Skin of body (tissue), 2 donors: ENCODE results near the gene EIF5. TPM values are rescaled to one million over a fixed set of nuclear protein-coding genes. Genes with fewer than 3 reads are reported as not detected.

Source experiments
- DNase-seq: peaks from one replicate; lab custom pipeline; 2025; lab: John Stamatoyannopoulos, UW
- total RNA-seq: library from RNA; depleted of rRNA; stranded (reverse); fragments of >200 nt; gene quantifications from one replicate; pipeline ENCODE4 v1.2.3, GENCODE V29; 2014

Gene EIF5
- total RNA-seq, 1 donor from 2014 or later, result 110 TPM

DNA sequence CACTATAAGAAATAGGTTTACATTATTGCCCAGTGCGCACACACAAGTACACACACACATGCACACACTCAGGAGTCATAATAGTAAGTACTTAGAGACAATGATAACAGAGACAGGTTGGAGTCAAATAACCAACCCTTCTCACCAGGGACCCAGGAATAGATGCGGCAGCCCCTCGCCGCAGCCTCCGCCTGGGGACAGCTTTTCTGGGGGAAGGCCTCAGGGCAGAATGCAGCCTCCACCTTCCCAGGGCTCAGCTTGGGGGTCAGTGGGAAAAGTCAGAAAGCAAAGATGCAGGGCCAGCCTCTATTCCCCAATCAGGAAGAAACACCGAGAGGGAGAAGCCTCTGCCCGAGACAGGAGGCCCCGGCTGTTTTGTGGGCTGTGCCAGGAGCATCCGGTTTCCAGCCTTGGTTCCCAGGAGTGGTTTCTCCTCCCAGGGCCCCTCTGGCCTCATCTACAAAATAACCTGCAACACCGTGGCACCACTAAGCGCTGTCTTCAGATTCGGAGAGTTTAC, 23.4 kb upstream of the EIF5 start:
- DNase-seq, result no peak

DNA sequence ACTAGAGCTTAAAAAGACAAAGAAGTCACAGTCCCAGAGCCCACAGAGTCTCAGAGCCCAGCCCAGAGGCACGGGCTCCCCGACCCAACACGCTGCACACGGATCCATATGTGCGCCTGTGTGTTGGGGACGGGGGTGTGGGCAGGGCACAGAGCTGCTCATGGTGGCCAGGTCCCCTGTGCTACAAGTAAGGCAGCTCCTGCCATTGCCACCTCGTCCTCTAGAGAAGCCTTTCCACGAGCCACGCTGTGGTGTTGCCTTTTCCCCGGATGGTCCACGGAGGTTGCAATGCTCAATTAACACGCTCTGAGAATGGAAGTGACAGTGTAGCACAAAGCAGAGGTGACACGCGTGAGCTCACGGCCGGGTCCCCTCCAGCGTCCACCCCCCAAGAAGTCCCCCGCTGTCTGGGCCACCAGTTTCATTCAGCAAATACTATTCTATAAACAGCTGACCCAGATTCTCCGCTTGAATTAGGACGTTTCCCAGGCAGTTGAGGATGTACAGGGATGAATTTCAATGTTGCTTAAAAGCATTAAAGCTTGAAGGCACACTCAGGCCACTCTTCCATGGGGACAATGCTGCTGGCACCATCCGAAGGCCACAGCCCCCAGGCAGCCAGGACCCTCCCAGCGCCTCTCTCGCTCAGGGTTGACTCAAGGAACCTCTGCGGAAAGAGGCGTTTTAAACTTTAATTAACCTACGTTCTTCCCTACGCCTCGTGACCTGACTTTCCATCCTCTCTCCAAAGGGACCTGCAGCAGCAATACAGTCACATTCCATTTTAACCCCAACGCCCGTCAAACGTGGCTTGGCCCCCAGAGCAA, 22.7 kb upstream of the EIF5 start:
- DNase-seq, result no peak

GRCh38 chr14:103312006-103312635, 21.9 kb upstream of the EIF5 start:
- DNase-seq, result no peak

- no peak for DNase-seq
Observed at GRCh38 chr14:103313704-103314103, 20.3 kb upstream of the EIF5 start.

GRCh38 chr14:103314496-103315277, 19.4 kb upstream of the EIF5 start:
- no peak for DNase-seq

DNA sequence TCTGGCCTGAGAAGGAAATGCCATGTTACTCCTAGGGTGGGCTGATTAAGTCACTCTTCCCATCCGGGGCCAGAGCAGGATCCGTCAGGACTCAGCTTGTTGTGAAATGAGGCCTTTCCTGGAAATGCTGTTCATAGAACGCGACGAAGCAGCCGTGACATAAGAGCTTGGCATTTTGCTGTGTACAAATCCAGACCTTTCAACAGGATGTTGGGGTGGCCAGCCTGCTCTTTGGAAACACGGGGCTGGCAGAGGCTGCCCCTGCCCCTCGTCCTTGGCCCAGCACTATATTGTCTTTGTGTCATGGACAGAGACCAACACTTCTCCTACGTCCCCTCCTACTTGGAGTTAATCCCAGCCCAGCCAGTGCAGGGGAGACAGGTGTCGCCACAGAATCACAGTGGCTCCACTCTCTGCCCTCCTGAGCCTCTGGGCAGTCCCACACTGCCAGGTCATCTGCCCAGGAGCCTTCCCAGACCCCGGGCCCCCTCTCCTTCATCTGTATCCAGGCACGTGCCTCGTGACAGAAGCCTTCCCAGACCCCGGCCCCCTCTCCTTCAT, 18.6 kb upstream of the EIF5 start:
- no peak for DNase-seq

DNA sequence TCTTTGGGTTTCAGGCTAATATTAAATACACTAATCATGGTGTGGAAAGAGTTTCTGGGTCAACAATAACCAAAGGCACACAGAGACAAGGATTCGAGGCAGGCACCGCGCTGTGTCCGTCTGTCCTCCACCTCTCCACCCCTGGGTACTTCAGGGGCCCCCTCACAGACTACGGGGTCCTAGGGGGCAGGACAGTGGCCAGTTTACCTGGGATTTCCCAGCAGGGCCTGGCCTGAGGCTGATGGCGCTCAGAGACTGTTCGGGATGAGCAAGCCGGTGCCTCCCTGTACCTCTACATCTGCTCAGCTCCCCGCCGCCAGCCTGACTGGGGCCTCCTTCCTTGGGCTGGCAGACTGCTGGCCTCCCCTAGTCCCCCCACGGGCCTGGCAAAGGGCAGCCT, 18.1 kb upstream of the EIF5 start:
- no peak for DNase-seq

DNA sequence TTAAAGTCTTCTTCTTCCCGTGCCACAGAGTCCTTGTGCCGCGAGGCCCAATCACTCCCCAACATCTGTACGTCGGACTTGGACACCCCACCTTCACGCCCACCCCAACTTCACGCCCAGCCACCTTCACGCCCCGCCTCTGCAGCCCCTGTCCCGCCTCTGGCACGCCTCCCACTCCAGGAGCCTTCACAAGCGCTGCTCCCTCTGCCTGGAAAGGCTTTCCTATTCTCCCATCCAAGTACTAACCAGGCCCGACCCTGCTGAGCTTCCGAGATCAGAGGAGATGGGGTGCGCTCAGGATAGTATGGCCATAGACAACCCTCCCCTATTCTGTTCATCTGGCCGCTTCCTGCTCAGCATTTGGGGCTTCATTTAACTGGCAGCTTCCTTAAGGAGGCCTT, 17.3 kb upstream of the EIF5 start:
- DNase-seq, result no peak

GRCh38 chr14:103317251-103317650, 16.8 kb upstream of the EIF5 start:
- DNase-seq, result no peak

GRCh38 chr14:103317976-103318580, 16.0 kb upstream of the EIF5 start:
- DNase-seq, result no peak

DNA sequence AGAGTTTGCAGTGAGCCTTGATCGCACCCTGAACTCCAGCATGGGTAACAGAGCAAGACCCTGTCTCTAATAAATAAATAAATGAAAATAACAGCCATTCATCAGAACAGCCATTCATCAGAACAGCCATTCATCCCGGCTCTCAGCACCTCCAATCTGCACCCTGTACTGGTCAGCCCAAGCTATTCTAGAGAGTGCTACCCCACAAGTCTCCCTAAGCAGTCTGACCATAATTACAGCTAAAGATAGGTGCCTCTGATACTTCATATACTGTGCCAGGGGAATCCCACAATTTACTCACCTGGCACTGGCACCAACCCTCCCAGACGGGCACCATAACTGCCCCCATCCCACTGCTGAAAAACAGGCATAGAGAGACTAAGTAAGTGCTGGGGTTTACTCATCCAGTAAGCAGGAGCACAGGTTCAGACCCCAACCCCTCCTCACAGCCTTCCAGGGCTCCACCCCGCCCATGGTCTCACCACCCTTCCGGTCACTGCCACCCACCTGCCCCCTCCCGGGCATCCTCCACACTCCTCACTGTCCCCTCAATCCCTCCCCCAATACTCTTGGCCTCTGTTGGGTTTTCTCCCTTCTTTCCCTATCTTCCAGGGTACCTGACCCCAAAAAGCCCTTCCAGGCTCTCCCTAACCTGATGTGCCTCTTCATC, 15.2 kb upstream of the EIF5 start:
- DNase-seq, result no peak

DNA sequence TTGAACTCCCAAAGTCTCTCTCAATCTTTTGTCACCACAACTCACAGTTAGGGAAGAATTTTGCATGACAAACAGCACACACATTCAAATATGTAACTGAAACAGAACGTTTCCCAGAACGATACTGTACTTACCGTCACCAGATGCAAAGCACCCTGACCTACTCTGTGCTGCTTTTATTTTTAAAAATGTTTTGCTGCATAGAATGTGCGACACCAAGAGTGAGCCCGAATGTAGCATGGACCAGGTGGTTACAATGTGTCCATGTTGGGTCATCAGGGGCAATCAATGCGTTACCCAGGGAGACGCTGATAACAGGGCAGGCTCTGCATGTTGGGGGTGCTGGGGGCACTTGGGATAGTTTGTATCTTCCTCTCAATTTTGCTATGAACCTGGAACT, 14.6 kb upstream of the EIF5 start:
- no peak for DNase-seq

DNA sequence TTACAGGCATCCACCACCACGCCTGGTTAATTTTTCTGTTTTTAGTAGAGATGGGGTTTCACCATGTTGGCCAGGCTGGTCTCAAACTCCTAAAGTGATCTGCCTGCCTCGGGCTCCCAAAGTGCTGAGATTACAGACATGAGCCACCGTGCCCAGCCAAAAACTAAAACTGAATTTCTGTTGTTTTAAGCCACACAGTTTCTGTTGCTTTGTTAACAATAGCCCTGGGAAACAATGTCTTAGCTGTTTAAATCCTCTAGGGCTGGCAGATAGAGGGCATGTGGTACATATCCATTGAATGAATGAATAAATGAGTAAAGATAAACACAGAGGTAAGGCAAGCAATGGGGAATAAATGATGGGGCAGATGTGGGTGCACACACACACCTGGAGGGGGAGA, 8.0 kb upstream of the EIF5 start:
- no peak for DNase-seq

DNA sequence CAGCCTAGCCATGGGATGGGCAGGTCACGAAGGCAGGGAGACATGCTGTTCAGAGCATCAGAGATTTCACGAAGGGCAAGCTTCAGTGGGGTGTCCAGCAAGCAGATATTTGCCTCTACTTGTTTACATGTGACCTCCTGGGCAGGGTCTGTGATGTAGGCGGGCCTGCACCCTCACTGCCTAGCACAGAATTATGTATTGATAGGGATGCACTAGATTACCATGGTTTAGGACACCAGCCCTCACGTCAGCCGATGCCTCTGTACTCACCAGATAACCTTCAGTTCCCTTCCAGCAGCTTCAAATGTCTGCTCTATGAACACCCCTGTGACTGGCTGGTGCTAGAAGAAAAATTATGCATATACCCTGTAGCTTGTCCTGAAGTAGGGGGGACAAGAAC, 5.1 kb upstream of the EIF5 start:
- DNase-seq, result no peak

DNA sequence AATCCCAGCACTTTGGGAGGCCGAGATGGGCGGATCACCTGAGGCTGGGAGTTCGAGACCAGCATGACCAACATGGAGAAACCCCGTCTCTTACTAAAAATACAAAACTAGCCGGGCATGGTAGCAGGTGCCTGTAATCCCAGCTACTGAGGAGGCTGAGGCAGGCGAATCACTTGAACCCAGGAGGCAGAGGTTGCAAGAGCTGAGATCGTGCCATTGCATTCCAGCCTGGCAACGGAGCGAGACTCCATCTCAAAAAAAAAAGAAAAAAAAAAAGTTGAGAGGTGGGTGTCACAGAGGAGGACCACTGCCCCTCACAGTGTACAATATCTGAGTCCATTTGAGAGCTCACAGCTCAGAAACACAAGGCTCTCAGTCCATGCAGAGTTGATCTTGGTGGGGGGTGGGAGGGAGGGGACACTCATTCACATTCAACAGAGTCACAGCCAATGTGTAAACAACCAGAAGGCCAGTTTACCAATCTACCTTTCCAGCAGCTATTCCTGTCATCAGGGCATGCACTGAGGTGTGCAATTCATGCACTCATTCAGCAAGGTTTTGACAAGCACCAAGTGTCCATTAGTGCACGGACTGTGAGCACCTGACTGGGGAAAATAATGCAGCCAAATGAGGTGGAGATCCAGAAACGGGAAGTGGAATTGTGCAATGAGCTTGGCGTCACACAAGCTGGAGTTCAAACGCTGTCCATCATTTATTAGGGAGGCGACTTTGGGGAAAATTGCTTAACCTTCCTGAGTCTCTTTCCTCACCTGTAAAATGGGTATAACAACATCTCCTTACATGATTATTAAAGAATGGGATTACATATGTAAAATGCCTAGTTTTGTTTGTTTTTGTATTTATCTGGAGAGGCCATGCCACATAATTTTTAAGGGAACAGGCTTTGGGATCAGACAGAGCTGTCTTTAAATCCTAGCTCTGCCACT, 4.4 kb upstream of the EIF5 start:
- DNase-seq, result no peak

DNA sequence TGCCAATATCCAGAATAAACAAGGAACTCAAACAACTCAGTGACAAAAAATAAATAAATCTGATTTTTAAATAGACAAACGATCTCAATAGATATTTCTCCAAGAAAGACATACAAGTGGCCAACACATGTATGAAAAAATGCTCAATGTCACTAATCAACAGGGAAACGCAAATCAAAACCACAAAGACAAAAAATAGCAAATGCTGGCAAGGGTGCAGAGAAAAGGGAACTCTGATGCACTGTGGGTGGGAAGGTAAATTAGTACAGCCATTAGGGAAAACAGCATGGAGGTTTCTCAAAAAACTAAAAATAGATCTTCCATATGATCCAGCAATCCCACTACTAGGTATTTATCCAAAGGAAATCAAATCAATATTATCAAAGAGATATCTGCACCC, 3.5 kb upstream of the EIF5 start:
- peak; percentile 23 for DNase-seq

- DNase-seq, result no peak
Observed at GRCh38 chr14:103332143-103332919, 1.7 kb upstream of the EIF5 start.

DNA sequence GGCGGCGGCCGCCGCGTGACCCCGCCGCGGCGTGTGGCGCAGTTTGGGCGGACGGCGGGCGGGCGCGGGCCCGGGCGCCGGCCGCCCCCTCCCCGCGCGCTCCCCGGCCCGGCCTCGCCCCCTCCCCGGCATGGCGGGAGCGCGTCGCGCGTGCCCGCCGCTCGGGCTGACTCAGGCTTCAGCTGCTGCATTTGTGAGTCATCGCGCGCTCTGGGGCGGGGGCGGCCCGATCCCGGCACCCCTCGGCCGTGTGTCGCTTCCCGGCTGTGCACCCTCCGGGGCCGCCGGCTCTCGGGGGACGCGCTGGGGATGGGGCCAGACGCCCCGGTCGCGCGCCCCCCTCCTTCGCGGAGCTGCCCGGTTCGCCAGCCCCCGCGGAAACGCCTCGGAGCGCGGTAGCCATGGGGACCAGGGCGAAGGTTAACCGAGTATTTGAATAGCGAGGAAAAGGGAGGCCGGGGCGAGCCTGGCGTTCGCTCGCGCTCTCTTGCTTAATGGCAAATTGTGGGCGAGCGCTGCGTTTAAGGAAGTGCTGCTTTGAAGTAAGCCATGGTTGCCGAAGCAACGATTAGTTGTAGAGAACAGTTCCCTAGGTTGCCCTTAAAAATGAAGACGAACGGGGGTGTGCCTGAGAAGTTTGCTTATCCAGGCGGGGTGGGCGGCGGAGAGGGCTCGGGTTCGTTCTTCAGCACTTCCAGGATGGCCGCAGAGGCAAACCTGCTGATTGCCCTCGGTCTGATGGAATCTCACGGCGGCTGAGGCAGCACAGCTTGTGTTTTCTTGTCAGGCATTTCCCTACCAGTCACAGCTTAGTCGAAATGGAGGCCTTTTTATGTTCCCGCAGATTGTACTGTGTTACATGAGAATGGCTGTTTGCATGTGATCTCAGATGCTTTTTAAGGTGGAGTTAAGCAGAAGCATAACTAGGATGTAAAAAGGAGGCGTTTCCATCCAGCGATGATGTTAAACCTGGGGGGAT, 896 bp downstream of the EIF5 start:
- peak; percentile 73 for DNase-seq
